K562 (cell line): Measurements from ENCODE around the gene LNPEP. TPM values are rescaled to one million over a fixed set of nuclear protein-coding genes. Genes with fewer than 3 reads are reported as not detected.

Source experiments
- CC2D1A ChIP-seq: fragments of 450-650 bp; IDR thresholded peaks from 2 replicates; pipeline ENCODE4 v1.6.1; 2017; ENCODE audit warnings: mild to moderate bottlenecking
- KLF13 ChIP-seq: fragments of 450-650 bp; IDR thresholded peaks from 2 replicates; pipeline ENCODE4 v1.6.1; 2016; ENCODE audit warnings: missing genetic modification characterization, low read depth, mild to moderate bottlenecking, missing compliant biosample characterization, moderate library complexity, borderline replicate concordance
- MAFF ChIP-seq: IDR thresholded peaks from 2 replicates; pipeline ENCODE4 v1.6.1; 2012; ENCODE audit warnings: low read length, improper control_type of control experiment
- MECOM ChIP-seq: fragments of 250-450 bp; sonication (Bioruptor Pico); IDR thresholded peaks from 2 replicates; pipeline ENCODE4 v1.8.0; 2022; ENCODE audit warnings: inconsistent platforms
- MIER1 ChIP-seq: fragments of 450-650 bp; IDR thresholded peaks from 2 replicates; pipeline ENCODE4 v1.6.1; 2016; ENCODE audit warnings: antibody characterized with exemption, mild to moderate bottlenecking, low read depth
- PCBP1 ChIP-seq: fragments of 200-400 bp; formaldehyde crosslinking; IDR thresholded peaks from 2 replicates; pipeline ENCODE4 v1.6.1; 2018; ENCODE audit warnings: mild to moderate bottlenecking, low read depth, low read length; ENCODE audit not compliant: poor library complexity, severe bottlenecking
- PKNOX1 ChIP-seq: fragments of 450-650 bp; IDR thresholded peaks from 2 replicates; pipeline ENCODE4 v1.6.1; 2016
- RBBP5 ChIP-seq: fragments of 200-600 bp; sonication (generic); IDR thresholded peaks from 2 replicates; pipeline ENCODE4 v1.6.1; 2012; ENCODE audit warnings: borderline replicate concordance, mild to moderate bottlenecking, low read length, control low read depth, inconsistent platforms; ENCODE audit not compliant: insufficient read depth, poor library complexity, severe bottlenecking
- RBM34 ChIP-seq: fragments of 200-400 bp; formaldehyde crosslinking; IDR thresholded peaks from 2 replicates; pipeline ENCODE4 v1.6.1; 2018; ENCODE audit warnings: low read length, borderline replicate concordance; ENCODE audit not compliant: insufficient read depth
- REST ChIP-seq, 2 experiments: fragments of 450-650 bp; formaldehyde crosslinking in 1 of 2; IDR thresholded peaks; 2 replicates each; pipeline versions ENCODE4 v1.4.0 to v1.6.1; 2014 to 2020; ENCODE audit warnings: mild to moderate bottlenecking in 2 of 2, borderline replicate concordance in 1 of 2, low read depth in 1 of 2
- RFX5 ChIP-seq: IDR thresholded peaks from 2 replicates; pipeline ENCODE4 v1.6.1; 2011; ENCODE audit warnings: low read depth, mild to moderate bottlenecking, improper control_type of control experiment, low read length
- SREBF1 ChIP-seq: fragments of 150-350 bp; IDR thresholded peaks from 2 replicates; pipeline ENCODE4 v1.6.1; 2014; ENCODE audit warnings: antibody characterized with exemption, low read depth, low read length, borderline replicate concordance
- TEAD4 ChIP-seq, 2 experiments: sonication (generic) in 1 of 2; formaldehyde crosslinking in 1 of 2; IDR thresholded peaks; 2 replicates each; pipeline versions ENCODE4 v1.6.1 to v1.8.0; 2012 to 2022; ENCODE audit warnings: borderline replicate concordance in 1 of 2, inconsistent platforms in 1 of 2, low read length in 1 of 2, mild to moderate bottlenecking in 1 of 2, missing genetic modification reagents in 1 of 2
- ZBTB12 ChIP-seq: fragments of 250-450 bp; sonication (Bioruptor Pico); IDR thresholded peaks from 2 replicates; pipeline ENCODE4 v1.4.0; 2020
- ZEB2 ChIP-seq: fragments of 450-650 bp; IDR thresholded peaks from 2 replicates; pipeline ENCODE4 v1.6.1; 2016
- ZNF3 ChIP-seq: fragments of 250-450 bp; sonication (Bioruptor Pico); IDR thresholded peaks from 2 replicates; pipeline ENCODE4 v1.5.0; 2021; ENCODE audit warnings: mild to moderate bottlenecking, moderate library complexity
- polyA plus RNA-seq, 8 experiments: library from polyadenylated mRNA; depleted of rRNA in 4 of 8; stranded (reverse) in 5 of 8; unstranded in 3 of 8; fragments of >200 nt; fragmentation: Nextera tagmentation in 2 of 8; fragmentation: Illumina TruSeq in 1 of 8; extraction: Ambion mirVana in 2 of 8; extraction: Trizol in 1 of 8; gene quantifications; 2 replicates each; pipeline versions ENCODE4 v1.2.1 to v1.2.3, GENCODE V29; 2011 to 2014; ENCODE audit warnings: inconsistent platforms in 1 of 8, missing spikeins in 1 of 8
- total RNA-seq, 7 experiments: library from RNA; depleted of rRNA in 6 of 7; stranded (reverse); fragments of >200 nt in 6 of 7; fragmentation: Illumina TruSeq in 2 of 7; extraction: Trizol in 2 of 7; gene quantifications; 2 replicates each; pipeline versions ENCODE4 v1.2.1 to v1.2.3, GENCODE V29; 2011 to 2021; ENCODE audit warnings: low replicate concordance in 1 of 7

The LNPEP gene
- total and polyA plus RNA-seq, 9 of the 15 experiments (the other 6 are each of a cell fraction or from before 2014, with no cell fraction given): 2.6 to 27.9 (median 11.2) TPM

- TF ChIP-seq CC2D1A (no peak), ZEB2 (no peak), RFX5 (no peak), ZBTB12 (no peak), PCBP1 (no peak), MECOM (CRISPR knock-in tag) (0 out of 2 replicates have a peak, but pooled peaks have one; percentile 7), KLF13 (tag) (no peak), ZNF3 (CRISPR knock-in tag) (no peak), REST (IDR thresholded peaks at IDR 0.05; ENCODE audit: borderline replicate concordance) (no peak), REST (CRISPR knock-in tag; IDR thresholded peaks at IDR 0.05; ENCODE audit: low read depth) (no peak), RBM34 (no peak), PKNOX1 (peak; percentile 62), RBBP5 (peak; percentile 49), SREBF1 (no peak), MIER1 (no peak), MAFF (no peak), TEAD4 (IDR thresholded peaks at IDR 0.05; ENCODE audit: low read length) (no peak), TEAD4 (CRISPR knock-in tag; IDR thresholded peaks at IDR 0.05; ENCODE audit: borderline replicate concordance) (no peak)
Measured at GRCh38 chr5:96936431-96937320, 796 bp downstream of the LNPEP start (continued).
